Measurements from ENCODE around the gene SIVA1.

The SIVA1 gene

GRCh38 chr14:104769324-104770071 lies 16.6 kb downstream of the SIVA1 start:
- DNase-seq (ENCODE audit: extremely low read depth in 1 of 2, low read depth in 1 of 2): no peak

- DNase-seq (ENCODE audit: extremely low read depth in 1 of 2, low read depth in 1 of 2): no peak
Observed at GRCh38 chr14:104770072-104770579, 17.2 kb downstream of the SIVA1 start.

GRCh38 chr14:104770851-104771272 lies 17.9 kb downstream of the SIVA1 start:
- DNase-seq (ENCODE audit: extremely low read depth in 1 of 2, low read depth in 1 of 2): no peak

GRCh38 chr14:104771374-104771773 lies 18.4 kb downstream of the SIVA1 start:
- no peak for DNase-seq (ENCODE audit: extremely low read depth in 1 of 2, low read depth in 1 of 2)

DNA sequence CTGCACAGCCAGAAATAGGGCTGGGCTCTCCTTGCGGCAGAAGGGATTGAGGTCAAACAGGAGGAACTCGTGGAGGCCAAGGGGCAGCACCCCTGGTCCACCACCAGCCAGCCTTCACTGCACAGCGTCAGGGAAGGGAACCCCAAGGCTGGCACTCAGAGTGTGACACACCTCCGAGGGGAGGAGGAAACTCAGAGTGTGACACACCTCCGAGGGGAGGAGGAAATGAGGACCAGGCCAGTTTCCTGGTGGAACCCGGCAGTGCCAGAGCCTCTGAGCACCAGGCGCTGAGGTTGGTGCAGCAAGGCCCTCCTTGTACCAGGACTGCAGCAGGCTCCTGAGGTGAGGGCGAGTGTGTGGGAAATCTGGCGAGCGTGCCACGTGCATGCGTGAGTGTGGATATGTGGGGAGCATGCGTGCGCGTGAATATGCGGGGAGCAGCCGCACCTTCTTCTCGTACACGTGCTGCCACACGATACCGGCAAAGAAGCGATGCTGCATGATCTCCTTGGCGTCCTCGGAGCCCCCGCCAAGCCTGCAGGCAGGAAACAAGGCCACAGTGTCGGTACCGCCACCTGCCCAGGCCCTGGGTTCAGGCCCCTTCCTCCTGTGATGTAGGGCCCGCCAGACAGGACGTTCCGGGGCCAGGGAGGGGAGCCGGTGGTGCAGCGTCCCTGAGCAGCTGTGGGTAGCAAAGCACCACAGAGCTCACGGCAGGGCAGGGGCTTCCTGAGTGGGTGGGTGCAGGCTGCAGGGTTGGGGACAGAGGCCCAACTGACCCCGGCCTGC lies 19.2 kb downstream of the SIVA1 start:
- no peak for DNase-seq (ENCODE audit: extremely low read depth in 1 of 2, low read depth in 1 of 2)

DNA sequence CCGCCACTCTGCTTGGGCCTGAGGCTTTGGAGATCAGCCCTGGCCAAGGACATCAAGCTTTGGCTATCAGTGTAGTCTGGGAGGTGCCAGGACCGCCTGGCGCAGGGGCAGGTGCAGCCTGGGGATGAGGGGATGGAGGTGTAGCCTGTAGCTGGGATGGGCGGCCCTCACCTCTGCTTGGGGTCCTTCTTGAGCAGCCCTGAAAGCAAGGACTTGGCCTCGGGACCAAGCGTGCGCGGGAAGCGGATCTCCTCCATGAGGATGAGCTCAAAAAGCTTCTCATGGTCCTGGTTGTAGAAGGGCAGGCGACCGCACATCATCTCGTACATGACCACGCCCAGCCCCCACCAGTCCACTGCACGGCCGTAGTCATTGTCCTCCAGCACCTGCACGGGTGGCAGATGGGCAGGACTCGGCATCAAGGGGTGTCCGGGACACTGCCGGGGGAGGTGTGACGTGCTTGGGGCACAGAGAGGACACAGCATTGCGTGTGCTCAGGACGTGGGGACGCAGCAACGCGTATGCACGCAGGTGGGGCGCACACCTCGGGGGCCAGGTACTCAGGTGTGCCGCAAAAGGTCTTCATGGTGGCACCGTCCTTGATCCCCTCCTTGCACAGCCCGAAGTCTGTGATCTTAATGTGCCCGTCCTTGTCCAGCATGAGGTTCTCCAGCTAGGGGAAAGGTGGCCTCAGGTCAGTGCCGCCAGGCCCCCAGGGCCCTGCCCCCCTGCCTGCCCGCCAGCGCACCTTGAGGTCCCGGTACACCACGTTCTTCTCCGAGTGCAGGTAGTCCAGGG lies 20.0 kb downstream of the SIVA1 start:
- DNase-seq (ENCODE audit: extremely low read depth in 1 of 2, low read depth in 1 of 2): no peak

GRCh38 chr14:104773505-104774452 lies 20.8 kb downstream of the SIVA1 start:
- DNase-seq (ENCODE audit: extremely low read depth in 1 of 2, low read depth in 1 of 2): no peak

- DNase-seq (ENCODE audit: extremely low read depth in 1 of 2, low read depth in 1 of 2): no peak
Observed at GRCh38 chr14:104774453-104775072, 21.6 kb downstream of the SIVA1 start.

DNA sequence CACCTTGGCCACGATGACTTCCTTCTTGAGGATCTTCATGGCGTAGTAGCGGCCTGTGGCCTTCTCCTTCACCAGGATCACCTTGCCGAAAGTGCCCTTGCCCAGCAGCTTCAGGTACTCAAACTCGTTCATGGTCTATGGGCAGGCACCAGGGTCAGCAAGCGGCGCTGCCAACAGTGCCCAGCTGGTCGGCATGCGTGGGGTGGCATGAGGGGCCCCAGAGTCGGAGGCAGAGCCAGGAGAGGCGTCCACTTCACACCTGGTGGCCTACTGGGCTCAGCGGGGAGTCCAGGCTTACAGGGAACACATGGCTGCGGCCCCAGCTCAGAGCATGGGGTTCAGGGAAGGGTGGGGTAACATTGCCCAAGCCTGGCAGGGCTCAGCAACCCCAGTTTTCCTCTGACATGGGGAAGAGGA lies 22.1 kb downstream of the SIVA1 start:
- no peak for DNase-seq (ENCODE audit: extremely low read depth in 1 of 2, low read depth in 1 of 2)

DNA sequence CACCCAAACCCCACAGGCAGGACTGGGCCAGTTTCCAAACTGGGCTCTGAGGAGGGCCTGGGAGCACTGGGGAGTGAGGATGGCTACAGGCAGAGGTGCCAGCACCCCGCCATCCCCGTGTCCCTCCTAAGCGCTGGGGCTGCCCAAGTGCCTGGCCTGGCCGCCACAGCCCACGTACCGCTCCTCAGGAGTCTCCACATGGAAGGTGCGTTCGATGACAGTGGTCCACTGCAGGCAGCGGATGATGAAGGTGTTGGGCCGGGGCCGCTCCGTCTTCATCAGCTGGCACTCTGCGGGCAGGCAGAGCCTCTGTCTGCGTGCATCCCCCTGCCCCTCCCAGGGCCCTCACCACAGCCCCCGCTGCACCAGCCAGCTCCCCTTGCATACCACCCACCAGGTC lies 23.5 kb downstream of the SIVA1 start:
- DNase-seq (ENCODE audit: extremely low read depth in 1 of 2, low read depth in 1 of 2): no peak

DNA sequence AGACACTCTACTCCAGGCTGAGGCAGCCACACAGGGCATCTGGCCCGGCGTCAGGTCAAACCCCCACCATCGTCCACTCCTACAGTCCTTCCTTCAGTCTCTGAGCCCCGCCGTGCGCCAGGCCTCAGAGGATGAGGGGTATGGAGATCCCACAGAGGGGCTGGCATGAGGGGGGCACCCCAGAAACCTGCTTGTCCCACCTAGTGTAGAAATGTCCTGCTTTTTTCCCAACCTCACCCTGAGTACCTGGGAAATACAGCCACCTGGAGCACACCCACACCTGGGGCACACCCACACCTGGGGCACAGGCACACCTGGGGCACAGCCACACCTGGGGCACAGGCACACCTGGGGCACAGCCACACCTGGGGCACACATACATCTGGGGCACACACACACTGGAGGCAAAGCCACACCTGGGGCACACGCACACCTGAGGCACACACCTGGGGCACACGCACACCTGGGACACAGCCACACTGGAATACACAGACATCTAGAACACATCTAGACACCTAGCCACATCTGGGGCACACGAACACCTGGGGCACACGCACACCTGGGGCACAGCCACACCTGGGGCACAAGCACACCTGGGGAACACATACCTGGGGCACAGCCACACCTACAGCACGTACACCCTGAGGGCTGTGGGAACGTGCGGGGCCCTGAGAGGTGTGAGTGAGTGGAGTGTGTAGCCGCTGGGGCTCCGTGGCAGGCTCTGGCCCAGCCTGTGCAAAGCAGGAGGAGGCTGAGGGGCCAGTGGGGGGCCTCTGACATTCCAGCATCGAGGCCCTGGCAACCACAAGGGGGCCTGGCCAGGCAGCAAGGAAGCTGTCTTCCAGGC lies 24.2 kb downstream of the SIVA1 start:
- no peak for DNase-seq (ENCODE audit: extremely low read depth in 1 of 2, low read depth in 1 of 2)

- DNase-seq (ENCODE audit: extremely low read depth in 1 of 2, low read depth in 1 of 2): no peak
Observed at GRCh38 chr14:104777808-104778249, 24.9 kb downstream of the SIVA1 start.

DNA sequence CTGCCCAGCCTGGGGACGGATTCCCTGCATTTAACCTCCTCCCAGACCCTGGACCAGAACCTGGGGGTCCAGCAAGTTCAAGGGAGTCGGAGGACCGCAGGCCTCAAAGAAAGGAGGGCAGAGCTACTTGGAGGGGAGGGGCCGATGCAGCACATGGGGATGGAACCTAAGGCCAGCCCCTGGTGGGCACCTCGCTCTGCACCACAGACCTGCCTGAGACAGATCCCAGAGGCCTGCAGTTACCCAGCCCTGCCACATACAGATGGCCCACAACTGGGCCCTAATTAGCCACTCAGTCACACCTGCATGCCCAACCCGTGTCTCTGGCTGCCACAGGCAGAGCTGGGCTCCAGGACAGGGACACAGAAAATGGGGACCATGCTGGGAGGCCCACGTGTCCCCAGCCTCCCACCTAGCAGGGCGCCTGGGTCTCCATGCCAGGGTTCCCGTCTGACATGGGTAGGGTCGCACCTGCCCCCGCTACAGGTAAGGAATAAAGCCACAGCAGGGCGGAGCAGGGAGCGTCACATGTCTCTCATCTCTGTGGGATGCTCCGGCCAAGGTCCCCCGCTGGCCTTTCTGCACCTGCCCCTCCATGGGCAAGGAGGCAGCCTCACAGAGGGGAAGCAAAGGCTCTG lies 25.9 kb downstream of the SIVA1 start:
- no peak for DNase-seq (ENCODE audit: extremely low read depth in 1 of 2, low read depth in 1 of 2)

GRCh38 chr14:104779776-104780512 lies 27.0 kb downstream of the SIVA1 start:
- DNase-seq (ENCODE audit: extremely low read depth in 1 of 2, low read depth in 1 of 2): no peak

DNA sequence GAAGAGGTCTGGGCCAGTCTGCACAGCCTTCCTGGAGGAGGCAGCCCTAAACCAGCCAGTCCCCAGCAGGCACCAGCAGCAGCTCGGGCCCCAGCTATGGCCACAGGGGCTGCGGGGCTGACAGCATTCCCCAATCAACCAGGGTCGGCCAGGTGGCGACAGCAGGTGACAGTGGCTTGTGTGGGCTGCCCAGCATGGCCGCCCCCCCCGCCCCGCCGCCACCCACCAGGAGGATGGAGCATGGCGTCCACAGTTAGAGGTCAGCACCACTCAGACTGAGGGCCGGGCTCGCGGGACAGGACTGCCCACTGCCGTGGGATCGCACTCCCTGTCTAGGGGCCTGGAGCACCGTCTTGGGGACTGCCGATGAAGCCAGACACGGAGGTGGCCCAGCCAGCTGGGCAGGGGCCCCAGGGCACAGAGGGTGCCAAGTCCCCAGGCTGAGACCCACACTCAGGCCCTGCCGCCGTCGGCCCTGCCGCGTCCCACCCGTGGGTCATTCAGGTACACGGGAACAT lies 27.6 kb downstream of the SIVA1 start:
- no peak for DNase-seq (ENCODE audit: extremely low read depth in 1 of 2, low read depth in 1 of 2)

DNA sequence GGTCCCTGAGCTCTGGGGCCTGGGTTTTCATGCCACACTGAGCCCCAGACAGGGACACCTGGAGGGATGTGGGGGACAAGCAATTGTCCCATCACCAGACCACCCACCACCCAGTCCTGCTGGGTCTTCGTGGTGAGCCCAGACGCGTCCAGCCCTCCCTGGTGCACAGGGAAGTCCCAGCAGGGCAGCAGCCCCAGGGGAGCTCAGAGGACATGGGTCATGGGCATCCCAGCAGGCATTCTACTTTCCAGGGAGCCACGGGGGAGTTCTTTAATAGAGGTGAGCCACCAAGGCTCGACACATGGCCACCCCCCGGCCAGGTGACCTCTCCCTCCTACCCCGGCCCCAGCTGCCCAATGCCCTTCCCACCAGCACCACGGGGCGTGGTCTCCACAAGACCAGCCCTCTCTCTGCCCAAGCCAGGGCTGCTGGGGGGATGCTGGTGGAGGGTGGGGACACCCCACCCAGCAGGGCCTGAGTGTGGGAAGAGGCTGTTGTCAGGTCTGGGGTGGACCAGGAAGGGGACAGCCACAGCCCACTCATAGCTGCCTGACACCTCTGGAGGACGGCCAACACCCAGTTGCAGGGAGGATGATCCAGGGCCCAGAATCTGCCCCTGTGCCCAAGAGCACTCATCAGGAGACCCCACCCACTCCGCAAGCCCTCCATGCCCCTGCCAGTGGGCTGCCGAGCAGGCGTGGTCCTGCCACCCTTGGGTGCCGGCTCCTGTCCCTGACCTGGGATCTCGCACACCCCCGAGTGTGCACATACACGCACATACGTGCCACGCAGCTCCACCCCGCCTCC lies 28.5 kb downstream of the SIVA1 start:
- no peak for DNase-seq (ENCODE audit: extremely low read depth in 1 of 2, low read depth in 1 of 2)
